ENCODE results near the gene ZNF655.

ZNF655 gene

DNA sequence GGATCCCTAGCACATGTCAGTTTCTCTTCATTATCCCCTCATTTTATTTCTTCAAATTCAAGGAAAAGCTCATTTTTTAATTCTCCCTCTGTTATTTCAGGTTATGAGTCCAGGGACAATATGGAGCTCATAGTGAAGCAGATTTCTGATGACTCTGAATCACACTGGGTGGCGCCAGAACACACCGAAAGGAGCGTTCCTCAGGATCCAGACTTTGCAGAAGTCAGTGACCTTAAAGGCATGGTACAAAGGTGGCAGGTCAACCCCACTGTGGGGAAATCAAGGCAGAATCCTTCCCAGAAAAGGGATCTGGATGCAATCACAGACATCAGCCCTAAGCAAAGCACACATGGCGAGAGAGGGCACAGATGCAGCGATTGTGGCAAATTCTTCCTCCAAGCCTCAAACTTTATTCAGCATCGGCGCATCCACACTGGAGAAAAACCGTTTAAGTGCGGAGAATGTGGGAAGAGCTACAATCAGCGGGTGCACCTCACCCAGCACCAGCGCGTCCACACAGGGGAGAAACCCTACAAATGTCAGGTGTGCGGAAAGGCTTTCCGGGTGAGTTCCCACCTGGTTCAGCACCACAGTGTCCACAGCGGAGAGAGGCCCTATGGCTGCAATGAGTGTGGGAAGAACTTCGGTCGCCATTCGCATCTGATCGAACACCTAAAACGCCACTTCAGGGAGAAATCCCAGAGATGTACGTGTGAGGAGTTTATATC lies 32.6 kb upstream of the ZNF655 start:
- TF ChIP-seq ZNF565 (CRISPR knock-in tag; conservative IDR thresholded peaks at IDR 0.05; ENCODE audit: low read depth) (no peak), ISL1 (CRISPR knock-in tag; IDR thresholded peaks at IDR 0.05) (no peak), CSDC2 (CRISPR knock-in tag; IDR thresholded peaks at IDR 0.05) (no peak), BACH2 (CRISPR knock-in tag; IDR thresholded peaks at IDR 0.05; ENCODE audit: borderline replicate concordance) (no peak), ZFP30 (CRISPR knock-in tag; IDR thresholded peaks at IDR 0.05) (no peak), TOX (CRISPR knock-in tag; IDR thresholded peaks at IDR 0.05; ENCODE audit: borderline replicate concordance) (no peak), TCF4 (CRISPR knock-in tag; IDR thresholded peaks at IDR 0.05; ENCODE audit: borderline replicate concordance) (no peak), ZNF70 (CRISPR knock-in tag; IDR thresholded peaks at IDR 0.05) (no peak), ZNF8 (CRISPR knock-in tag; IDR thresholded peaks at IDR 0.05) (no peak), PPARA (CRISPR knock-in tag; IDR thresholded peaks at IDR 0.05; ENCODE audit: borderline replicate concordance) (no peak), SNAI2 (CRISPR knock-in tag; IDR thresholded peaks at IDR 0.05) (no peak)
- TF ChIP-seq, protein P1, sequence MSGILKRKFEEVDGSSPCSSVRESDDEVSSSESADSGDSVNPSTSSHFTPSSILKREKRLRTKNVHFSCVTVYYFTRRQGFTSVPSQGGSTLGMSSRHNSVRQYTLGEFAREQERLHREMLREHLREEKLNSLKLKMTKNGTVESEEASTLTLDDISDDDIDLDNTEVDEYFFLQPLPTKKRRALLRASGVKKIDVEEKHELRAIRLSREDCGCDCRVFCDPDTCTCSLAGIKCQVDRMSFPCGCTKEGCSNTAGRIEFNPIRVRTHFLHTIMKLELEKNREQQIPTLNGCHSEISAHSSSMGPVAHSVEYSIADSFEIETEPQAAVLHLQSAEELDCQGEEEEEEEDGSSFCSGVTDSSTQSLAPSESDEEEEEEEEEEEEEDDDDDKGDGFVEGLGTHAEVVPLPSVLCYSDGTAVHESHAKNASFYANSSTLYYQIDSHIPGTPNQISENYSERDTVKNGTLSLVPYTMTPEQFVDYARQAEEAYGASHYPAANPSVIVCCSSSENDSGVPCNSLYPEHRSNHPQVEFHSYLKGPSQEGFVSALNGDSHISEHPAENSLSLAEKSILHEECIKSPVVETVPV (CRISPR knock-in tag; IDR thresholded peaks at IDR 0.05) = no peak
- TF ChIP-seq, protein P2, sequence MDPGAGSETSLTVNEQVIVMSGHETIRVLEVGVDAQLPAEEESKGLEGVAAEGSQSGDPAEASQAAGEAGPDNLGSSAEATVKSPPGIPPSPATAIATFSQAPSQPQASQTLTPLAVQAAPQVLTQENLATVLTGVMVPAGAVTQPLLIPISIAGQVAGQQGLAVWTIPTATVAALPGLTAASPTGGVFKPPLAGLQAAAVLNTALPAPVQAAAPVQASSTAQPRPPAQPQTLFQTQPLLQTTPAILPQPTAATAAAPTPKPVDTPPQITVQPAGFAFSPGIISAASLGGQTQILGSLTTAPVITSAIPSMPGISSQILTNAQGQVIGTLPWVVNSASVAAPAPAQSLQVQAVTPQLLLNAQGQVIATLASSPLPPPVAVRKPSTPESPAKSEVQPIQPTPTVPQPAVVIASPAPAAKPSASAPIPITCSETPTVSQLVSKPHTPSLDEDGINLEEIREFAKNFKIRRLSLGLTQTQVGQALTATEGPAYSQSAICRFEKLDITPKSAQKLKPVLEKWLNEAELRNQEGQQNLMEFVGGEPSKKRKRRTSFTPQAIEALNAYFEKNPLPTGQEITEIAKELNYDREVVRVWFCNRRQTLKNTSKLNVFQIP (CRISPR knock-in tag; IDR thresholded peaks at IDR 0.05; ENCODE audit: borderline replicate concordance, low read depth) = no peak
- TF ChIP-seq, protein P3, sequence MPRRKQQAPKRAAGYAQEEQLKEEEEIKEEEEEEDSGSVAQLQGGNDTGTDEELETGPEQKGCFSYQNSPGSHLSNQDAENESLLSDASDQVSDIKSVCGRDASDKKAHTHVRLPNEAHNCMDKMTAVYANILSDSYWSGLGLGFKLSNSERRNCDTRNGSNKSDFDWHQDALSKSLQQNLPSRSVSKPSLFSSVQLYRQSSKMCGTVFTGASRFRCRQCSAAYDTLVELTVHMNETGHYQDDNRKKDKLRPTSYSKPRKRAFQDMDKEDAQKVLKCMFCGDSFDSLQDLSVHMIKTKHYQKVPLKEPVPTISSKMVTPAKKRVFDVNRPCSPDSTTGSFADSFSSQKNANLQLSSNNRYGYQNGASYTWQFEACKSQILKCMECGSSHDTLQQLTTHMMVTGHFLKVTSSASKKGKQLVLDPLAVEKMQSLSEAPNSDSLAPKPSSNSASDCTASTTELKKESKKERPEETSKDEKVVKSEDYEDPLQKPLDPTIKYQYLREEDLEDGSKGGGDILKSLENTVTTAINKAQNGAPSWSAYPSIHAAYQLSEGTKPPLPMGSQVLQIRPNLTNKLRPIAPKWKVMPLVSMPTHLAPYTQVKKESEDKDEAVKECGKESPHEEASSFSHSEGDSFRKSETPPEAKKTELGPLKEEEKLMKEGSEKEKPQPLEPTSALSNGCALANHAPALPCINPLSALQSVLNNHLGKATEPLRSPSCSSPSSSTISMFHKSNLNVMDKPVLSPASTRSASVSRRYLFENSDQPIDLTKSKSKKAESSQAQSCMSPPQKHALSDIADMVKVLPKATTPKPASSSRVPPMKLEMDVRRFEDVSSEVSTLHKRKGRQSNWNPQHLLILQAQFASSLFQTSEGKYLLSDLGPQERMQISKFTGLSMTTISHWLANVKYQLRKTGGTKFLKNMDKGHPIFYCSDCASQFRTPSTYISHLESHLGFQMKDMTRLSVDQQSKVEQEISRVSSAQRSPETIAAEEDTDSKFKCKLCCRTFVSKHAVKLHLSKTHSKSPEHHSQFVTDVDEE (CRISPR knock-in tag; IDR thresholded peaks at IDR 0.05) = no peak
- TF ChIP-seq, protein P4, sequence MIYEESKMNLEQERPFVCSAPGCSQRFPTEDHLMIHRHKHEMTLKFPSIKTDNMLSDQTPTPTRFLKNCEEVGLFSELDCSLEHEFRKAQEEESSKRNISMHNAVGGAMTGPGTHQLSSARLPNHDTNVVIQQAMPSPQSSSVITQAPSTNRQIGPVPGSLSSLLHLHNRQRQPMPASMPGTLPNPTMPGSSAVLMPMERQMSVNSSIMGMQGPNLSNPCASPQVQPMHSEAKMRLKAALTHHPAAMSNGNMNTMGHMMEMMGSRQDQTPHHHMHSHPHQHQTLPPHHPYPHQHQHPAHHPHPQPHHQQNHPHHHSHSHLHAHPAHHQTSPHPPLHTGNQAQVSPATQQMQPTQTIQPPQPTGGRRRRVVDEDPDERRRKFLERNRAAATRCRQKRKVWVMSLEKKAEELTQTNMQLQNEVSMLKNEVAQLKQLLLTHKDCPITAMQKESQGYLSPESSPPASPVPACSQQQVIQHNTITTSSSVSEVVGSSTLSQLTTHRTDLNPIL (CRISPR knock-in tag; IDR thresholded peaks at IDR 0.05; ENCODE audit: low read depth) = no peak
- peak; percentile 83 for ATAC-seq

DNA sequence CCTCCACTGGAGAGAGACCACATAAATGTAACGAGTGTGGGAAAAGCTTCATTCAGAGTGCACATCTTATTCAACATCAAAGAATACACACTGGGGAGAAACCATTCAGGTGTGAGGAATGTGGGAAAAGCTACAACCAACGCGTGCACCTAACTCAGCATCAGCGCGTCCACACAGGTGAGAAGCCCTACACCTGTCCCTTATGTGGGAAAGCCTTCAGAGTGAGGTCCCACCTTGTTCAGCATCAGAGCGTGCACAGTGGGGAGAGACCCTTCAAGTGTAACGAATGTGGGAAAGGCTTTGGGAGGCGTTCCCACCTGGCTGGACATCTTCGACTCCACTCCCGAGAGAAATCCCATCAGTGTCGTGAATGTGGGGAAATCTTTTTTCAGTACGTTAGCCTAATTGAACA lies 27.1 kb upstream of the ZNF655 start:
- ATAC-seq = no peak
- no peak for TF ChIP-seq ESRRG (CRISPR knock-in tag; IDR thresholded peaks at IDR 0.05)
- TF ChIP-seq CSDC2 (CRISPR knock-in tag; IDR thresholded peaks at IDR 0.05) = 0 out of 2 replicates have a peak, but pooled peaks have one; percentile 17
- TF ChIP-seq, protein P3 (CRISPR knock-in tag; IDR thresholded peaks at IDR 0.05) = no peak
- no peak for TF ChIP-seq RARB (CRISPR knock-in tag; IDR thresholded peaks at IDR 0.05)
- TF ChIP-seq ARNTL (CRISPR knock-in tag; IDR thresholded peaks at IDR 0.05; ENCODE audit: borderline replicate concordance, low read depth) = no peak
- TF ChIP-seq GLIS3 (CRISPR knock-in tag; IDR thresholded peaks at IDR 0.05) = no peak
- no peak for TF ChIP-seq OSR1 (CRISPR knock-in tag; IDR thresholded peaks at IDR 0.05)

DNA sequence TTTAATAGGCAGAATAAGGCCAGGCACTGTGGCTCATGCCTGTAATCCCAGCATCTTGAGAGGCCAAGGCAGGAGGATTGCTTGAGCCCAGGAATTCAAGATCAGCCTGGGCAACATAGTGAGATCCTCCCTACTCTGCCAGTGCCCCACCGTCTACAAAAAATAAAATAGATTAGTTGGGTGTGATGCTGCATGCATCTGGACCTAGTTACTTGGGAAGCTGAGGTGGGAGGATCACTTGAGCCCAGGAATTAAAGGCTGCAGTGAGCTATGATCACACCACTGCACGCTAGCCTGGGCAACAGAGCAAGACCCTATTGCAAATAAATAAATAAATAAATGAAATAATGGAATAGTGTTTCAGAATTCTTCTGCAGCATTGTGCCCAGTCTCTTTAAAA lies 22.8 kb upstream of the ZNF655 start:
- no peak for ATAC-seq
- TF ChIP-seq ZNF565 (CRISPR knock-in tag; conservative IDR thresholded peaks at IDR 0.05; ENCODE audit: low read depth) (no peak), ZC3H10 (CRISPR knock-in tag; IDR thresholded peaks at IDR 0.05) (no peak), OSR1 (CRISPR knock-in tag; IDR thresholded peaks at IDR 0.05) (no peak), ZNF8 (CRISPR knock-in tag; IDR thresholded peaks at IDR 0.05) (no peak), CSDC2 (CRISPR knock-in tag; IDR thresholded peaks at IDR 0.05) (no peak), ESRRG (CRISPR knock-in tag; IDR thresholded peaks at IDR 0.05) (no peak), BACH2 (CRISPR knock-in tag; IDR thresholded peaks at IDR 0.05; ENCODE audit: borderline replicate concordance) (no peak), ARNTL (CRISPR knock-in tag; IDR thresholded peaks at IDR 0.05; ENCODE audit: borderline replicate concordance, low read depth) (no peak), ISL1 (CRISPR knock-in tag; IDR thresholded peaks at IDR 0.05) (no peak), ZFP30 (CRISPR knock-in tag; IDR thresholded peaks at IDR 0.05) (no peak), TCF4 (CRISPR knock-in tag; IDR thresholded peaks at IDR 0.05; ENCODE audit: borderline replicate concordance) (no peak)
- TF ChIP-seq, protein P4 (CRISPR knock-in tag; IDR thresholded peaks at IDR 0.05; ENCODE audit: low read depth) = no peak
- TF ChIP-seq, protein P2 (CRISPR knock-in tag; IDR thresholded peaks at IDR 0.05; ENCODE audit: borderline replicate concordance, low read depth) = no peak

All from SK-N-SH treated with all-trans-retinoic acid at 6 μM for 48 hours (cell line).